ENCODE results near the gene CCDC158.
"Not testable (repeated sequence)": the region's sequence is repeated elsewhere in the genome, so short reads cannot be mapped to it uniquely, and the experiment has no call there.

The CCDC158 gene

DNA sequence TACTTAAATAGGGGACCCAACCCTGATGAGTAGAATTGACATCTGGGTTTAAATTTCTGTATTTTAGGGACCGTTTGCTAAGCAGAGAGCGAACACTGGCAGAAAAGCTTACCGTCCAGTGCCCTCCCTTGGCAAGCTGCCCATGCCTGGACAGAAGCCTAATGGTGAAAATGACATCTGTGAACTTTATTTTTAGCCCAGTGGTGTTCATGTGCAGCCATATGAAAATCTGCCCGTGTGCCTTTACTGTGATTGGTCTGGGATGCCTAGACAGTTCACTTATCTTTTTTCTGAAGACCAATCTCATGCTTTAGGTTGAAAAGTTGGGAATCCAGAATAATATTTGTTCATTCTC is 113.3 kb downstream of the CCDC158 start:
- no peak for DNase-seq

DNA sequence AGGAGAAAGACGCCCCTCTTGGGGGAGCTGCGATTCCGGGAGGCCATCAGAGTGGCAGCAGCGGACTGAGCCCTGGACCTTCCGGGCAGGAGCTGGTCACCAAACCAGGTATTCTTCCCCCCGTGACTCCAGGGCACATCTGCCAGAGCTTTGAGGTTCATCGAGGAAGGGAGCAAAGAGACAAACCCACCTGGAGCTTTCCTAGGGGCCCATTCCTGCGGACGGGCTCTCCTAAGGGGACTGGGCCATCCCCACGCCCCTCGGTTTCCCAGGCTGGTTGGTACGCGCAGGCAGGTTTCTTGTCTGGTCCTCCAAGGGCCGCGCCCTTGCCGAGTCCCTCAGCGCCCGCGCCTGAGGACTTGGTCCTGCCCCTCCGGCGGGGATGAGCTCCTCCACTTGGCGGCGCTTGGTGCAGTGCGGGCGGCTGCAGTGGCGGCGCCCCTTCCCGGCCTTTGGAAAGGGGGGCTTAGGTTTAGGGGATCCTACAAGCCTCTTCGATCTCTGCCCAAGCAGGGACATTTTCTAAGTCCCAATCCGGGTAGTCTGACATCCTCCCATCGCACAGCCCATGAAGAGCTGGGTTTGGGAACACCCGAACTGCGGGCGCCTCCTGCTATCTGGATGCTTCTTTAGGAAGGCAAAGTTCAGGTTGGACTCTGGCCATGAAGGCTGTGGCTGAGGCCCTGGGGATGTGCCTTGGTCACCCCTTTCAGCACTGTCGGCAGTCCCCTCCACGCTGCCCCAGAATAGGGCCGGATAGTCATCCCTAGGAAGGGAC is 113.9 kb downstream of the CCDC158 start:
- peak; percentile 63 for DNase-seq

DNA sequence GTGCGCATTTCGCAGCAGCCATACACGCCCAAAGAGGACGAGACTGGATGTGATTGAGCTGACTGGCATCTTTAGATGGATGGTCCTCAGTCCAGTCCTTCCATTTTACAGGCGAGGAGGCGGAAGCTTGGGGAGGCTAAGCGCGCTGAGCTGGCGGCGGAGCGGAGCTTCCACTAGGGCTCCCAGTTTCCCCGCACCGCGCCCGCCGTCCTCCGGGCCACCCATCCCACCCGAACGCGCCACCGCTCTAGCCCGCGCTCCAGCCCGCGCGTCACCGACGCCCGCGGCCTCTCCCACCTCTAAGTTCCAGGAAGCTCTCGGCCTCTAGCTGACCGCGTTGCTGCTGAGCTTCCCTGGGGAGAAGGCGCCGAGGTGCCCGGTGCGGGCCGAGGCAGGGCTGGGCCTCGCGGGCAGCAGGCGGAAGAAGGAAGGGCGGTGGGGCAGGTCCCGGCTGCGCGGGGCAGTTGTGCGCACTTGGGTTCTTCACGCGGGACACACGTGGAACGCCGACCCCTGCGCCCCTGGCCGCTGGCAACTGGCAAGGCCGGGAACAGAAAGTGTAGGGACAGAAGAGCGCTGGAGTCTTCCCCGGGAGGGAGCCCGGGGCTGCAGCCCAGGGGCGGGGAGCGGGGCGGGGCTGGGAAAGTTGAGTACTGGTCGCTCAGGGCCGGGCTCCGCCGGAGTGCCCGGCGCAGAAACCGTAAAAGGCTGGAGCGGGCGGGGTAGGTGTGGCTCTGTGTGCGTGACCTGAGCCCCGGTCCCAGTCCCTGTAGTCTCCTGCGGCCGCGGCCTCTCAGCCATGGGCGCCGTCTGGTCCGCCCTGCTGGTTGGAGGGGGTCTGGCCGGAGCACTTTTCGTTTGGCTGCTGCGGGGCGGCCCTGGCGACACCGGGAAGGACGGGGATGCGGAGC is 114.7 kb downstream of the CCDC158 start, which contains the start of gene STBD1:
Gene STBD1 (plus strand): TSS at position 763 of the 911 bp plus-strand sequence. CDS start 37 bp downstream, at position 800.
- peak; percentile 39 for DNase-seq

DNA sequence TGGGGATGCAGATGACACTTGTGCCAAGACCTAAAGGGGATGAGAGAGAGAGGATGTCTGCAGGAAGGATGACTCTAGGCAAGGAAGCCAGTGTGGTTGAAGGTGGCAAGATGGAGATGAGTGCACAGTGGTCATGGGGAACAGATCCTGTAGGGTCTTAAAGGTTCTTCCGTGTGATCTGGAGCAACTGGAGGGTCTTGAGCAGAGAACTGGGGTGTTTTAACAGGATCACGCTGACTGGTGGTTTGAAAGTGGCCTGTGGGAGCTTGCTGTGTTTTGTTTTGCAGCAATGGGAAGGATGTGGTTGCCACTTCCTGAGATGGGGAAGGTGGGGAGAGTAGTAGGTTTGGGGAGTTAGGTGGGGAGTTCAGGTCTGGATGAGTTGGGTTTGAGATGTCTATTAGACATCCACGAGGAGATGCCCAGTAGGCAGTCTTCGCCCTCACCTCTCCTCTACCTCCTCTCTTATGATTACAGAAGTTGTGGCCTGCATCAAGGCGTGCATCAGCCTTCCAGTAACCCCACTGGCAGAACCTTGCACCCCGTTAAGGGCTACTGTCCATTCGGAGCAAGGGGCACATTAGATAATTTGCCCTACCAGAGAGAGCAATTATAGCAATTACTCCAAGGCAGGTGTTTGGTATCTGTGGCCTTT is 115.8 kb downstream of the CCDC158 start:
- no peak for DNase-seq

DNA sequence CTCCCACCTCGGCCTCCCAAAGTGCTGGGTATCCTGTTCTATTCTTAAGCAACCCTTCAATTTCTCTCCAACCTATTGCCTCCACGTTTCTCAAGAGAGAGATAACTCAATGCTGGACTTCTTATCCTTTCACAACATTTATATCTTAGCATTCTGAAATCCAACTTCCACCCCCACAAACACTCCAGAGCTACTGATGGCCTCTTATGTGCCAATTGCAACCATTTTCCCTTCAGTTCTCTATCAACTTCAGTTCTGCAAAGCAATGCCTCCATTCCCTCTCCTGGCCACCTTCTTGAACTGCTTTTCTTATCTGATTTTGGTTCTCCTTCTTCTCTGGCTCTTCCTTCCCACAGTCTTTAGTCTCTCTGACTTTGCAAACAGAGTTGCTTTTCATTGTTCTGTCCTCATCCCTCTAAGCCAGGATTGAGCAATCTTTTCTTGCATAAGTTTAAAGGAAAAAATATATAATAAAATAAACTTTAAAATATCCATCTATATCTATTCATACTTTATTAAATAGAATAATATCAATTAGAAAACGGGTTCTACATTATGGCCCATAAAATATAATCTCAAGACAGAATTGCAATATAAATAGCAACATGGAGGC is 118.0 kb downstream of the CCDC158 start:
- DNase-seq, result no peak

DNA sequence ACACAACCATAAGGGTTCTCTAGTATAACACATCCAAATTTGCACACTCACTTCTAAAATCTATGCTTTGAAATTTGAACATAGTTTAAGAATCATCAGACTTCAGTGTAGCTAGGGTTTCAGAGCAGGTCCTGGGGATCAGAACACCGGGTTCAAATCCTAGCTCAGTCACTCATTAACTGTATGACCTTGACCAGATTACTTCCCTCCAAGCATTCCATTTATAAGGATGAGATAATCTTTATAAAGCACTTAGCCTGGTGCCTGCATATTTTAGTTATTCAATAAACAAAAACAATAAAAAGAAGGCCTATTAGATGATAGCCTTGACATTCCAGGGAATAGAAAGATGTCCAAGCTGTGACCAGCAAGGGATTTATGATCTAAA is 119.2 kb downstream of the CCDC158 start:
- no peak for DNase-seq

DNA sequence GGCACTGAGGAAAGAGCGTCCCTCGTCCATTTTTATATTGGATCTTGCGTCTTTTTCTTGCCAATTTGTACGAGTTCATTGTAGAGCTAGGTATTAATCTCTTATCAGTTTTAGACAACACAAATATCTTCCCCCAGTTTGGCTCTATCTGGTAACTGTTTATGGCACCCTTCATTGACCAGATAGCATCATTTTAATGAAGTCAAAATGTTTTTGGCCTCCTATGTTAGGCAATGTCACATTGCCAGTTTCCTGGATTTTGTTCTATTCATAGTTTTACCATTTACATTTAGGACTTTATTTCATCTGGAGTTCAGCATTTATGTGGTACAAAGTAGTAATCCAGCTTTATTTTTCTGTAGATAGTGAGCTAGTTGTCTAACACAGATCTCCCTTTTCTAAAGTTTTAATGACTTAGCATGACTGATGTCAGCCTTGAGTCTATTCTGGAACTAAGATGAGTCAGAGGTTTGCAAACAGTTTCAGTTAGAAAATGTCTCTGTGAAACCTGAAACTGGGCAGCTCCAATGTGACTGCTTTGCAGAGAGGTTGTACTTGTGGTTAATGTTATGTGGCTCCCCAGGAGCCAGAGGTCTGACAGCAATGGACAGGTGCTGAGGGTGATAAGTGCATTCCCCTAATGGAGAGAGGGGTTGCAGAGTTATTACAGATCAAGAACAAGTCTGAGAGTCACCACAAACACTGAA is 119.7 kb downstream of the CCDC158 start:
- DNase-seq, result peak; percentile 87

DNA sequence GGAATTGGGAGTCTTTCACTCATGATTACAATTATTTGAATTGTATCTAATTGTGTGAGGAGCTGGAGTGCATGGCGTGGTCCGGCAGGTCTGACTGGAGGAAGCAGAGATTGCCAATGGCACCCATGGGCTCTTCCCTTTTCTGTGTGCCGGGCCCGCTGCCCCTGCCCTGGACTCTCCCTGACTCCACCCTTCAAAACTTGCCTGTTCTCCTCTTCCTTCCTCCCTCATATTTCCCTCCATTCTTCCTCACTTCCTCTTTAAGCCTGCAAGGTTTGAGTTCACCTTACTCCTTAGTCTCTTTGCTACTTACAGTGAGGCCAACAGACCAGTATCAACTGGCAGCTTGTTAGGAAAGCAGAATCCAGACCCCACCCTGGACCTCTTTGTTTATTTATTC is 120.9 kb downstream of the CCDC158 start:
- no peak for DNase-seq

DNA sequence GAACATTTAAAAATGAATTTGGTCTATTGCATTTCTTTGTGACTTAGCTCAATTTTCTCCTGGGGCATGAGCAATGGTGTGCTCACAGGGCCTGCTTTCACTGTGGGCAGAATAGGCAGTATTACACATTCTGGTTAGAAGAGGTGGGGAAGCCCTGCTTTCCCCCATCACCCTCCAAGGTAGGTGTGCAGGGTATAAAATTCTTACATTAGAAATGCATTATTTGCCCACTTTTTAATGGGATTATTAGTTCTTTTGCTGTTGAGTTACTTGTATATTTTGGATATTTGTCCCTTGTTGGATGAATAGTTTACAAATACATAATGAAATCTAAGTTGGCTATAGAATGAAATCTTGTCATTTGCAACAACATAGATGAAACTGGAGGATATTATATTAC is 122.7 kb downstream of the CCDC158 start:
- DNase-seq, result no peak

DNA sequence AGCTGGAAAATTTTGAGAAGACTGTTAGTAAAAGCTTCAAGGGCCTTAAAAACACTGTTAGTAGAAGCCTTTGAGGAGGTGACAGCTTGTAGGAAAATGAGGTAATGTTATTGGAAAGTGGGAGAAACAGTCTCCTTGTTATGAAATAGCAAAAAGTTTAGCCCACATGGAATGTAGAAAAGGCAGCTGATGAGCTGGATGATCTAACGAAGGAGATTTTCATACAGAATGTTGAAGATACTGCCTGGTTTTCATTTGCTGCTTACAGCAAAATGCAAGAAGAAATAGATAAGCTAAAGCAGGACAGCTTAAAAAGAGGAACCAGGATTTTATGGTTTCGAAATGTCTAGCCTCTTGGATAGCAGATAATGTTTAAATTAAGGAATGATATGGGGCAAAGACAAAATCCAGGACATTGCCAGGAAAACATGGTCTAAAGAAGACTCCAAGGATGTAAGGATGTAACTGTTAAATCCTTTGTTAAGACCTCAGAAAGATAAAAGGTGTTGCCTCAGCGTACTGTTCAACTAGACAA is 124.6 kb downstream of the CCDC158 start:
- DNase-seq, result no peak

DNA sequence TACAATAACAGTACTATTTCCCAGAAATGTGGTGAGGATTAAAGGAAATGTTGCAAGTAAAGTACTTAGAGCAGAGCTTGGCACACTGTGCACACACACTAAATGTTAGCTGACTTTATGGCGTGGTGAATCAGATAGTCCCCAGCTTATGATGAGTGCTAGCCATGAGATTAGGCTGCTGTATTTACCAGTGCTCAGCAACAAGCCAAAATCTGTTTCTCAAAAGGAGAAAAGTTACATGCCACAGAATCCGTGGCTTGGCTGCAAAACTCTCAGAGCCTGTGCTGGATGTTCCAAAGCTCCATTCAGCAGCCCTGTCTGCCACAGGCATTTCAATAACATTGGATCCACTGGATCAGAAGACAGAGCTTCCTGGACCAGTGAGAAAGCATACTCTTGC is 127.2 kb downstream of the CCDC158 start:
- DNase-seq, result peak; percentile 73

DNA sequence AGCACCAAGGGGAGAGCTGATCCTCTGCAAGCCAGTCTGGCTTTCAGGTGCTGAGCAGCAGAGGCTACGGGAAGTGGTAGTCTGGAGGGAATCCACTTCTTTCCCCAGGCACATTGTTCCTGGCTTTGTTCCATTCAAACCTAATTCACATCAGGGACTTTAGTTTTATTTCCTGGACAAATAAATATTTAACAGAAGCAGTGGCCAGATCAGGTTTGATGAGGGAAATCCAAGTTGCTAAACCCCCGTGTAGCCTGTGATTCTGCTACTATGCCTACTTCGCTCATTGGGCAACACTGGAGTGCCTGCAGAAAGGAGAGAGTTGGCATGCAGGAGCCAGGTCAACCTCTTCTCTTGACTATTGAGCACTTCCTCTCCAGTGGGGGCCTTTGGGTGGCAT is 128.2 kb downstream of the CCDC158 start:
- DNase-seq, result no peak

DNA sequence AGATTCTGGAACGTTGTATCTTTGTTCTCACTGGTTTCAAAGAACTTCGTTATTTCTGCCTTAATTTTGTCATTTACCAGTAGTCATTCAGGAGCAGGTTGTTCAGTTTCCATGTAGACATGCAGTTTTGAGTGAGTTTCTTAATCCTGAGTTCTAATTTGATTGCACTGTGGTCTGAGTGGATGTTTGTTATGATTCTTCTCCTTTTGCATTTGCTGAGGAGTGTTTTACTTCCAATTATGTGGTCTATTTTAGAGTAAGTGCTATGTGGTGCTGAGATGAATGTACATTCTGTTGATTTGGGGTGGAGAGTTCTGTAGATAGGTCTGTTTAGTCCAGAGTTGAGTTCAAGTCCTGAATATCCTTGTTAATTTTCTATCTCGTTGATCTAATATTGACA is 133.1 kb downstream of the CCDC158 start:
- not testable (repeated sequence) for DNase-seq

DNA sequence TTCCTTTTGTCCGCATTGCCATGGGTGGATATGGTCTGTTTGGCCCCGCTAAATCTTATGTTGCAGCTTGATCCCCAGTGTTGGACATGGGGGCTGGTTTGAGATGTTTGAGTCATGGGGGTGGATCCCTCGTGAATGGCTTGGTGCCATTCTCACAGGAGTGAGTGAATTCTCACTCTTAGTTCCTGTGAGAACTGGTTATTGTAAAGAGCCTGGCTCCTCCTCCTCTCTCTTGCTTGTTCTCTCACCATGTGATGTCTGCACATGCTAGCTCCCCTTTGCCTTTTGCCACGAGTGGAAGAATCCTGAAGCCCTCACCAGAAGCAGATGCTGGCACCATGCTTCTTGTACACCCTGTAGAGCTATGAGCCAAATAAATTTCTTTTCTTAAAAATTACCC is 137.0 kb downstream of the CCDC158 start:
- no peak for DNase-seq

DNA sequence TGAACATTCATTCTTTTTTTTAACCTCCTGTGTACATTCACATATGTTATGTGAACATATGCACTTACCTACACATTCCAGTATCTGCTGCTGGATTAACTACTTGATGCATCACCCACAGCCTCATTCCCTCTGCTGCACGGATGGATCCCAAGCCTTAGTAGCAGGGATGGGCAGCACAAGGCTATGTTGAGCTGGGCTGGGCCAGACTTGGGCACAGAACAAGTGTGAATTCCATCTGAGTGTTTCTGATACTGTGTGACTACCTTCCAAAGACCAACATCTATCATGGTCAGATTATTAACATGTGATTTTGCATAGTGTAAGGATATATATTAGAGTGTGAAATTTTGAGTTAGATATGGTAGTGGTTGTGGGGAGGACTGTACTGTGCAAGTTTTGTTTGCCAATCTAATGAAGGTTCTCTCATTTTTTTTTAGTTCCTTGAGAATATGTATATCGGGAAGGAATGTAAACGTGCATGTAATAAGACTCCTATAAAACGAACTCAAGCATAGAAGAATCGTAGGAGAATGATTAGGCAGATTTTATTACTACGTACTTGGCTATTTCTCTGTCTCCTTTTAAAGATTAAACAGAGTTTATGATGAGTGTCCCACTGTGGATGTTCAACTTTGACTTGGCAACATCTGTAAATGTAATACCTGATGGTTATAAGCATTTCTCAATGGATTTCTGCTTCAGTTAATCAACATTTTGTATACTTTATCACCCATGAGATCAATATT is 137.8 kb downstream of the CCDC158 start:
- DNase-seq, result no peak

DNA sequence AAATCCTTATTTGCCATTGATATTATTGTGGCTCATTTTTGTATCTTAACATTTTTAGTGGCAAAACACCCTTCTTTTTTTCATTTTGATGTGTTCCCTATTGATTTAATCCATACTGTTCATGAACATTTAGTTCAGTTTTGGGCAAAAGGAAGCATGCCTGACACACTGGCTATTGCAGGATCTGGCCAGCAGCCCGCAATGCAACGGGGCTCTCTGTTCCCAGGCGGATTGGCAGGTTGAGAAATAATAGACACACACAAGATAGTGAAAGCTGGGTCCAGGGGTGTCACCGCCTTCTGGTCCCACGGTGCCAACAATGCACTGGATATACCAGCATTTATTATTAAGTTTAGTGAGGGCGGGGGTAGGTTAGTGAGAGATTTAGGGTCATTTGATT is 139.3 kb downstream of the CCDC158 start:
- DNase-seq, result not testable (repeated sequence)

DNA sequence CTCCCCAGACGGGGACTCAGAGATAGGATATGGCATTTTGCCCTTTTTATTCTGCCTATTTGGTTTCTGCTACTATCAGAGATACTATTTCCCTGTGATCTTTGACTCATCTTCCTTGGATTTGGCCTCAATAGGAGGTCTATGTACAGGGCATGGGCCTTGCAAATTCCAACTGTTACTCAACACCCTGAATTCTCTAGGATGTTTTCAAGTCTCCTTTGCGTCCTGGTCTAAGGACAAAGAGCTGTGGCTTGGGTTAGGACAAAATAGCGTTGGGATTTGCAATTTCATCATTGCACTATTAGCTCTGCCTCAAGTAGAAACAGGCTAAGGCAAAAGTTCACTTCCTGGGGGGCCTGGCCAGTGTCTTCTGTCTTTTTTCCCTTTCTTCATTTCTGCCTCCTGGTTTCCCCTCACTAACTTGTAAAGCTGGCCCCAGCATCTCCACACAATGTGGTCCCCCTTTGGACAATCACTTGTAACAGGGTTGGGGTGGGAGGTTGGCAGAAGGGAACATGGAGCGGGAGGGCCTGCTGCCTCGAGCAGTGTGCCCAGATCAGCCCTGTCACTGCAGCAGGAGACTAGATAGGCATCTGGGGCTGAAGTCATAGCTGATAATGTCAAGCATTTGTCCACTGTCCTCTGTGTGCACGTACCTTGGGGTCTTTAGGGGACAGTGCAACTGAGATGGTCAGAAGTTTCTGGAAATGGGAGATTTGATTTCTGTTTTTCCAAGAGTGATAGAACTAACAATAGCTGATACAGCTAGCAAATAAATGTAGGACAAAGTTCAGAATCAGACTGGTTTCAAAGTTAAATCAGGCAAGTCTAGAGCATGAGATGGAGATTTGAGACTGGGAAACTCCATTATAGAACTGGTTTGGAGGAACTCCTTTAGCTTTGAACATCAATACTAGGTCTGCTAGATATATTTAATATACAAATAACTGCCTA is 140.2 kb downstream of the CCDC158 start:
- no peak for DNase-seq

DNA sequence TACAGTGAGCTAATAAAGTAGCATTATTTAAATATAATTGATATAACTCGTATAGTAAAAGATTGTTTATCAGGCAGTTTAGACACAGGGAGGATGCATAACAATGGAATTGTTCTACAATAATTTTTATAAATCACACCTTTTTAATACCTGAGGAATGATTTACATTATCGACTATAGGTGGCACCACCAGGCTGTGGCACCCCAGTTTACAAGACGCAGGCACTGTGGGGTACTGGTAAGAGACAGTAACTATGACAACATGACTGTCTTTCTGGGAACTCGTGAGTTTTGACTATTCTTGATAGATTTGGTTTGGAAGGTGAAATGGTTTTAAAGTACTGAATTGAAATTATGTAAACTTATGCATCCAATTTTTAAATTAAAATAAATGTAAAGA is 141.5 kb downstream of the CCDC158 start:
- no peak for DNase-seq

DNA sequence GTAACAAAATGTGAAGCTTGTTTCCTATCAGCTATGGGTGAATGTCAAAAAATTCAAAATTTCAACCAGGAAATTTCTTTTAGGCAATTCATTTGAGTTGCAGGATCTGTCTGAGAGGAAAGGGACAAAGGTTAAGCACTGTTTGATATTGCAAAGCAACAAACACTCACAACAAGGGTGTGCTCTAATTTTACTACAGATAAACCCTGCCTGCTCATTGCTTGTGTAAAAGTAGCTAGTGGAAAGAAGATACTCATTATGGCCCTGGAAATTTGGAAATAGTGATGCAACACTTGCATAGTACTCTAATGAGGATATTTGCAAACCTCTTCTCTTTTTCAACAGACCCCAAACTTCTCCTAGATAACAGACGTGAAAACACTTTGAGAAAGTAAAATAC is 142.4 kb downstream of the CCDC158 start:
- no peak for DNase-seq

DNA sequence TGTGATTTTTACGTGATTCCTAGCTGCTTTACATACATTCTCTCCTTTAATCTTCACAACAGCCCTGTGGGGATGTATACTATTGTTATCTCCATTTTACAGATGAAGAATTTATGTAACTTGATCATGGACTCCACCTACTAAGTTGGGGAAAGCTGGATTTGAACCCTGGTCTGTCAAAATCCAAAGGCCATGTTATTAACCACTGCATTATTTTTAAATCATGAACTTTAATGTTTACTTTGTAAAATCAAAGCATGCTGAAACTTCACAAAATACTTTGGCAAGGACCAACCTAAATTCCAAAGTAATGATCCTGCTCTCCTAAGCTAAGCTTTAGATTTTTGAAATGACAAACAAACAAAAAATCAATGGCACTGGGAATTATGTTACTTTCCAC is 143.3 kb downstream of the CCDC158 start:
- DNase-seq, result no peak
